C4-2B (cell line): ENCODE measurements around the gene KIAA1755.

ENCODE experiments used
- CTCF ChIP-seq: fragments of 450-650 bp; conservative IDR thresholded peaks from 2 replicates; pipeline ENCODE4 v1.5.1; 2017; ENCODE audit warnings: mild to moderate bottlenecking
- ZFX ChIP-seq: fragments of 450-650 bp; IDR thresholded peaks from 2 replicates; pipeline ENCODE4 v1.6.1; 2017

GRCh38 chr20:38227420-38228360 lies 32.8 kb downstream of the KIAA1755 start:
- TF ChIP-seq CTCF (no peak), ZFX (no peak)
